HCT116 (cell line): ENCODE data around the gene PDK1.

Experiments
- CTCF ChIP-seq, 3 experiments: fragments of 200-600 bp in 1 of 3; sonication (generic) in 1 of 3; IDR thresholded peaks in 2 of 3; conservative IDR thresholded peaks in 1 of 3; 2 replicates each; pipeline ENCODE4 v1.5.1; 2012 to 2017; ENCODE audit warnings: low read depth in 2 of 3, low read length in 2 of 3, antibody characterized with exemption in 1 of 3, borderline replicate concordance in 1 of 3, control low read depth in 1 of 3, mild to moderate bottlenecking in 1 of 3, mixed read lengths in 1 of 3, mixed run types in 1 of 3, moderate library complexity in 1 of 3; ENCODE audit not compliant: insufficient read depth in 1 of 3
- EGR1 ChIP-seq: IDR thresholded peaks from 2 replicates; pipeline ENCODE4 v1.6.1; 2012; ENCODE audit warnings: low read depth
- ELF1 ChIP-seq: IDR thresholded peaks from 2 replicates; pipeline ENCODE4 v1.6.1; 2012; ENCODE audit warnings: low read depth, borderline replicate concordance
- EZH2 ChIP-seq: fragments of 200-600 bp; sonication (generic); IDR thresholded peaks from 2 replicates; pipeline ENCODE4 v1.6.1; 2017; ENCODE audit warnings: antibody characterized with exemption, mixed run types
- POLR2A ChIP-seq: IDR thresholded peaks from 2 replicates; pipeline ENCODE4 v1.7.0; 2011; ENCODE audit warnings: borderline replicate concordance; ENCODE audit not compliant: insufficient read depth, insufficient read length; ENCODE audit errors: extremely low read depth
- POLR2AphosphoS5 ChIP-seq: IDR thresholded peaks from 2 replicates; pipeline ENCODE4 v1.6.1; 2011; ENCODE audit warnings: mild to moderate bottlenecking, low read depth, low read length, moderate library complexity
- RAD21 ChIP-seq: IDR thresholded peaks from 2 replicates; pipeline ENCODE4 v1.6.1; 2012; ENCODE audit warnings: low read depth, mild to moderate bottlenecking
- REST ChIP-seq: IDR thresholded peaks from 2 replicates; pipeline ENCODE4 v1.6.1; 2012; ENCODE audit warnings: low read depth
- TCF7L2 ChIP-seq: IDR thresholded peaks from 2 replicates; pipeline ENCODE4 v1.7.0; 2011; ENCODE audit warnings: borderline replicate concordance, inconsistent platforms; ENCODE audit not compliant: insufficient read depth, insufficient read length; ENCODE audit errors: extremely low read depth
- YY1 ChIP-seq: IDR thresholded peaks from 2 replicates; pipeline ENCODE4 v1.6.1; 2011; ENCODE audit warnings: low read length, low read depth, moderate library complexity, mild to moderate bottlenecking; ENCODE audit not compliant: insufficient replicate concordance; ENCODE audit errors: extremely low read depth

DNA sequence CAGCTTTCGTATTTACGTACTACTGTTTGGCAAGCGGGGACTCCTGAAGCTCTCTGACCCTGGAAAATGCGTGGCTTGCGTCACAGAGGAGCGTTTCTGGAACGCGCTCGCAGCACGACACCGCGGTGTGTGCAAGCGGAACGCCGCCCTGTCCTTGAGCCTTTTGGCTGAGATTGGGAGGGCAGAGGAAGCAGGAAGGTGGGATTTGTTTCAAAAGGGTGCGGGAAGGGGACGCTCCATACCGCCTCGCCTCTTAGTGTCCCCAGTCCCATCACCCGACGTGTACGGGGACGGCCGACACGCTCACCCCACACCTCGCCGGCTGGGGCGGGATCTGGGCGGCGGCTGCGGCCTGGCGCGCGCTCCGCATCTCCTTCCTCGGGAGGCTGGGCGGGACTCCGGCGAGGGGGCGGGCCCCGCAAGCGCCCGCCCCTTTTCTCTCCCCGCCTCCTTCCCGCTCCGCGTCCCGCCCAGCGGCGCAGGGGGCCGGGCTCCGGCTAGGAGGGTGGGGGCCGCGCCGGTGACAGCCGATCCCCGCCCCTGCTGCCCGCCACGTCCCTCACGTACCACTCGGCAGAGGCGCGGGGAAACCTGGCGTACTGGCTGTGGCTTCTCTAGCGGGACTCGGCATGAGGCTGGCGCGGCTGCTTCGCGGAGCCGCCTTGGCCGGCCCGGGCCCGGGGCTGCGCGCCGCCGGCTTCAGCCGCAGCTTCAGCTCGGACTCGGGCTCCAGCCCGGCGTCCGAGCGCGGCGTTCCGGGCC, at the start of gene PDK1:
- peak; percentile 95 for TF ChIP-seq POLR2AphosphoS5
- no peak for TF ChIP-seq CTCF (IDR thresholded peaks at IDR 0.05 in 2 of 3, conservative IDR thresholded peaks at IDR 0.05 in 1 of 3; ENCODE audit: borderline replicate concordance in 1 of 3, insufficient read depth in 1 of 3, low read depth in 2 of 3, low read length in 2 of 3)
- TF ChIP-seq RAD21 = no peak
- peak; percentile 83 for TF ChIP-seq POLR2A
- TF ChIP-seq YY1 = peak; percentile 4
- no peak for TF ChIP-seq TCF7L2
- no peak for TF ChIP-seq ELF1
- no peak for TF ChIP-seq REST
- no peak for TF ChIP-seq EZH2
- peak; percentile 38; the same call in 1 of the 2 replicates for TF ChIP-seq EGR1
